GM18873 (cell line): ENCODE data around the gene NPHP4.

Experiments used
- ATAC-seq: cut with Tn5 transposase; IDR thresholded peaks from one replicate; pipeline ENCODE4 v1.9.1; 2021; ENCODE audit warnings: mild to moderate bottlenecking, moderate library complexity, moderate number of reproducible peaks; ENCODE audit not compliant: unreplicated experiment, low FRiP score

The NPHP4 gene

DNA sequence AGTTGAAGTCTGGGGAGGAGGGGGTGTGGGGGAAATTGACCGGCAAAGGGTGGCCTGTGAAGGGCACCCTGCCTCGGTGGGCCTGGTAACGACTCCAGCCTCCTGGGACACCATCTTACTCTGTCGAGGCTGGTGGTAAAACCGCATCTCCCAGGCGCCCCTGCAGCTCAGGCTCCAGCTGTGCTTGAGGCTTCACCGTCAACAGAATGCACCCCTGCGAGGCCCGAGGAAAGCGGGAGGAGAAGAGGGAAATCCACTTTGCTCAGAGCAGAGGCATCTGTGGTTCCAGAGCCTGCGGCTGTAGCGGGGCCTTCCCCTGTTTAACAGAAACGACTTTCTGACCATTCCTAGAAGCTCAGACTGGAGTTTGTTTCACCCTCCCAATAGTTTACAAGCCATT lies 165.6 kb downstream of the NPHP4 start:
- no peak for ATAC-seq

DNA sequence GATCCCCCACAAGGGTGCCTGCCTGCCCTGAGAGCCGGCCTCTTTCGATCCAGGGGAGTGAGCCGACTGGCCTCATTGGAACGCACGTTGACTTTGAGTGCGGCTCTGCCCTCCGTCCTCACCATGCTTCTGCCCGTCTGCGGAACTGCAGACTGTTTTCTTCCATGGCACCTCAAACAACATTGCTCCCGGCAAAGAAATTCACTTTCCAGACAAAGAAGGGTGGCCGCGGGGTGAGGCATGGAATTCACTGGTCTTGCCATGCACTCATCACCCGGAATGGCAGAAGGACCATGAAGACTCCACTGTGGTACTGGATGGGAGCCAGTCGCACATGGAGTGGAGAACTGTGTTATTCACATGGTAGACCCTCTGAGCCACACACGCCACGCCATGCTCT lies 169.5 kb downstream of the NPHP4 start:
- no peak for ATAC-seq

DNA sequence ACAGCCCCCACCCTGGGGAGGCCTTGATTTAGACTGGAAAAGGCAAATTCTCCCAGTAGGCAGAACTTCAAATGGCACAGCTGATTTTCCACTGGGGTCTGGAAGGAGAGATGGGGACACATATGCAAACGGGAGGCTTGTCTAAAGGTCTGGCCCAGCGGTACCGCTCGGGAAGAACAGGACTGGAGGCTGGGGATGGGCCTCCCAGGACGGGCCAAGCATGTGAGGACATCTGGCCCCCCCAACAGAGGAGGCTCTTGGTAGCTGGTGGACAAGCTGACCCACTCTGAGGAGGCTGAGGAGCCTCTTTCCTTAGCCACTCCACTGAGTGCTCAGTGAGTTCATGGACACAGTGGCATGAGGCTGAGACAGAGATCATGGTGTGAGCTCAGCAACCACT lies 170.0 kb downstream of the NPHP4 start:
- no peak for ATAC-seq

DNA sequence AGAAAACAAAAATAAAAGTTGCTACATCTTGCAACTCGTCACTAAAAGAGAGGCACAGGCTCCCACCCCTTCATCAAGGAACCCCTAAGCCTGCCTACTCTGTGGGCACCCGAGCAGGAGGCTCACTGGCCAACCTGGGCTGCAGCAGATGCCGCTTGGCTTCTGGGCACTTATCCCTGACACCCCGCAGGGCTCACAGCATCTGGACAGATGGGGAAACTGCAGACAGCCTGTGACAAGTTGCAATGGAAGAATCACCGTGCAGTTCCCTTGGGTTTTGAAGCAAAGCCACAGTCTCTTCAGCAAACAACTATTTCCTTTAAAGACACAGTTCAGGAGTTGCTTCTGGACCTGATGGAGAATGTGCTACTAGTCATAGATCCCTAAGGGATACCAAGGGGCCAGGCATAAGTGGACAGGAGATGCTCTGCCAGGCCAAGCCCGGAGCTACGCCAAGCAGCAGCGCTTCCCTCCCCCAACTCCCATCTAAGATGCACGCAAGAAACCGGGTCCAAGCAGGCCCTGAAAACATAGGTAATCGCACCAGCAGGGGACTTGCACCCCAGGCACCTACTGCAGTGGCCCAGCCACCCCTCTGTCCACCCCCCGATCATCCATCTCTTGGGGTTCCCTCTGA lies 170.6 kb downstream of the NPHP4 start:
- ATAC-seq: no peak

DNA sequence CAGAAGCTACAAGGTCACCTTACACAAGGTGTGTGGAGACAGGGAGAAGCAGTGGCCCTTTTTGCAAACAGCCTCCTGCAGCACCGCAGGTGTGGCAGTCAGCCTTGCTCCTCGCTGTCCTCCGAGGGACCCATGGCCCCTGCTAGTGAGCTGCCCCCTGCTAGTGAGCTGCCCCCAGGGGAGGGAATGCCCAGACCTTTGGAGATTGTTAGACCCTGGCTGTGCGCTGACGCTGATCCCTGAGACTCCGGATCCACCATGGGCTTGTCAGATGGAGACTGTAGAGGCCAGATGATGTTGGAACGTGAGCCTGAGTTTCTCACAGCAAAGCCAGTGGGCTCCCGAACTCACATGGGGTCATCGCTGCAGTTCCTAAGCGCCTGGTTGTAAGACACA lies 172.2 kb downstream of the NPHP4 start:
- no peak for ATAC-seq

DNA sequence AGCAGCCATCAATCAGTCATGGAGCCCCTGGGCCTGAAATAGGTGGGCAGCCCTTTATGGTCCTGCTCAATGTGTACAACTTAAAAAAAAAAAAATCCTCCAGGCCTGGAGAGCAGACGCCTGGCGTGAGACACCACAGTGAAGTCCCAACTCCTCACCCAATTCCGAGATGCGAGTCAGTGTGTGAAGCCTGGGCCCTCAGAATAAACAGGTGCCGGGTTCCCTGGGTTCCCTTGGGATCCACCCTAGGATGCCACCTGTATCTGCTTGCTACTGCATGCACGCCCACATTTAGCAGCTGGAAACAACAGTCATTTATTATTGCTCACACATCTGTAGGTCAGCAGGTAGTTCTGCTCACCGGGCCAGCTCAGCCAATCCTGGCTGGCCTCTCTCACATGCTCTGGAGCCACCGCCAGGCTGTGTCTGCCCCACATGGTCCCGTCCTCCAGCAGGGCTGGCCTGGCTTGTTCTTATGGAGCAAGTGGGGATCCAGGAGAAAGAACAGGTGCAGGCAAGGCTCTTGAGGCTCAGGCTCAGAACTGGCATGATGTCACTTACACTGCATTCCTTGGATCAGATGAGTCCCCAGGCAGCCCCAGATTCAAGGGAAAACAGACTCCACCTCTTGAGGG lies 172.7 kb downstream of the NPHP4 start:
- ATAC-seq: no peak

DNA sequence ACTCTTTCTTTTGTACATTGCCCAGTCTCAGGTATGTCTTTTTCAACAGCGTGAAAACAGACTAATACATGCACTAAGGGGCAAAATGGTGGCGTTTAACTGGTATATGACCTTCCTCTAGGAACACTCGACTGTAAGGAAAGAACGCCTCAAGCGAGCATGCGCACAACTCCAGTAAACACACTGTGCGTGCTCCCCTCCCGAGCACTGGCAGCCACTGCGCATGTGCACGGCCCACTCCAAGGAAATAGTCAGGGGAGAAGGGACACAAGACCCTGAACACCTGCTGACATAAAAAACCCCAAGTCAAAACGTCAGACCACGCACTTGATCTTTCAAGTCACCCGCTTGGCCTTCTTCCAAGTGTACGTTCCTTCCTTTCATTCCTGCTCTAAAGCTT lies 173.5 kb downstream of the NPHP4 start:
- no peak for ATAC-seq

DNA sequence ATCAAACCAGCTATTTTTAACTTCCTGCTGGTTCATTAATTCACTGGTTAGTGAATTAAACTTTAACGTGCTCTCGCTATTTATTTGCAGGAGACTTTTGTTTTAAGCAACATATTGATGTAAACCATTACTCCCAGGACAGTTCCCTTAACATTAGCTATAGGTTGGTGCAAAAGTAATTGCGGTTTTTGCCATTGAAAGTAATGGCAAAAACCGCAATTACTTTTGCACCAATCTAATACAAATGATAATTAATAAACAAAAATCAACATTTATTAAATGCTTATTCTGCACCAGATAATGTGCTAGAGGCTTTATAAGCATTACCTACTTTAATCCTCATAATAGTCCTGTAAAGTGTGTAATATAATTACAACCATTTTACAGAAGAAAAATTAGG lies 176.5 kb downstream of the NPHP4 start:
- ATAC-seq: no peak

DNA sequence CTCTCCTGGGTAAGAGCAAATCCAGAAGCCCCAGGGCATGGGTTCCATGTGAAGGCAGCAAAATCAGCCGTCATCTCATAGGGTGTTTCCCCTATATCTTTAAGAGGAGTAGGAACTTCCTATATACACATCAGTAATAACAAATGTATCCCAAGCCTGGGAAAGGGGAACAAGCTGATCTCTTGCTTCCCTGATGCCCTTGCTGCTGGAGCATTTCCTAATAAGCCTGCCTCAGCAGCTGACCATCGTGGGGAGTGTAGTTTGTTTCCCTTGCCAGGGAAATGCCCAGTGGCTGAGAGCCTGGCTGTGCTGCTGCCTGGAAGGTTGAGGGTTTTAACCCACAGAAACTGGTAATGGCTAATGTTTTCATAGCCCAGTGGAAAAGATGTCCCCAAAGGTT lies 177.0 kb downstream of the NPHP4 start:
- no peak for ATAC-seq

DNA sequence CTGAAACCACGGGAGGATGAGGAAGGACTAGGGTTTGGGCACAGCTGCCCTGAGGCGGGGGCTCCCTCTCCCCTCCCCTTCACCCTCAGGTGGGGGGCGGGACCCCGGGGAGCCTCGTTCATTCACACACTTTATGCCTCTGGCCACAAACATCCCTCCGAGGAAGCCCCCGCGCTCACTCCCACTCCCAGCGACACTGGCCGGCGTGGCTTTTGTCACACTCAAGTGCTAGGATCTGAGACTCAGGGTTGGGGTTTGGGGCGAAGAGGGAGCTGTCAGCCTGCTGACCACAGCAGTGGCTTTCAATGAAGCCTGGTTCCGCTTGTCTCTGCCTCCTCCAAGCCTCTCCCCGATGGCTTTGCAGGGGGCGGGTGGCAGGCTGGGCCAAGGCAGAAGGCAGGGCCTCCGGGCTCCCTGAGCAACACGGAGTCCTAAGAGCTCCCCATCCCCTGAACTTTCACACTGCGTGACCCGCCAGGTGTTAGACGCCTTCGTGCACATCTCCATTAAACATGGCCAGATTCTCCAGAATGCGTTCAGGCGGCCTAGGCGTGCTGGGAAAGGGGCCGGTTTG lies 178.1 kb downstream of the NPHP4 start:
- ATAC-seq: no peak

DNA sequence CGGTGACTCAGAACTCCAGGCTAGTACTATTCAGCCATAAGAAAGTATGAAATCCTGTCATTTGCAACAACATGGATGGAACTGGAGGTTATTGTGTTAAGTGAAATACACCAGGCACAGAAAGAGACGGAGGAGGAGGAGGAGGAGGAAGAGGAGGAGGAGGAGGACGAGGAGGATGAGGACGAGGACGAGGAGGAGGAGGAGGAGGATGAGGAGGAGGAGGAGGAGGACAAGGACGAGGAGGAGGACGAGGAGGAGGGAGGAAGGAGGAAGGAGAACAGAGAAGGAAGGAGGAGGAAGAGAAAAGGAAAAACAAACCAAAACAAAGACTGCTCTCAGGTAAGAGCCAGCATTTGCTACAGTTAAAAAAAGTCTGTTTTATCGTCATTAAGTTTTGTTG lies 178.7 kb downstream of the NPHP4 start:
- no peak for ATAC-seq
